ENCODE results near the gene KANTR.

Gene KANTR

DNA sequence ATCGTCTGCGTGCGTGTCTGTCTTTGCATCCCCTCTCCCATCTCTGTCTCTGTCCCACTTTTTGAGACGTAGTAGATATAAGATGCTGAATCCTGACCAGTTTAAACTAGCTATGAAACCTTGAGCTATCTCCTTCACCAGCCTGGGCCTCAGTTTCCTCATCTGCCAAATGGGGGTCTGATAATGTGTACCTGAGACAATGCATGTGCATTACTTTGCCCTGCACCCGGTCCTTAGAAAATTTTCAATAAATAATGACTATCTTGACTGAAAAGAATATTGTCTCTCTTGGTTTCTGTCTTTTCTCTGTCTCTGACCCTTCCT is 602 bp downstream of the KANTR start:
- Histone ChIP-seq H3K4me3 (ENCODE audit: control insufficient read depth in 1 of 7, extremely low read depth in 1 of 7, insufficient read depth in 4 of 7, low read depth in 2 of 7, low read length in 6 of 7) (peak overlapping the region; percentile 61 to 89 (median 72)), H3K9me3 (ENCODE audit: control extremely low read depth in 1 of 5, control insufficient read depth in 4 of 5, insufficient read depth in 2 of 5, low read depth in 1 of 5, low read length in 4 of 5) (no peaks in the 10 kb centered on the region), H3K27me3 (replicated peaks in 2 of 5; ENCODE audit: control insufficient read depth in 4 of 5, insufficient read depth in 5 of 5, low read length in 4 of 5) (peaks cover 0 to 26% (median 0%) of the 10 kb centered on the region in 5 experiments), H3K27ac (ENCODE audit: insufficient read depth in 1 of 2, low read depth in 1 of 2, low read length in 2 of 2, poor library complexity in 1 of 2, severe bottlenecking in 2 of 2) (peak overlapping the region in 1 of 2 experiments; percentile 64), H3K36me3 (ENCODE audit: control insufficient read depth in 4 of 4, insufficient read depth in 4 of 4, low read length in 3 of 4) (peaks cover 0 to 5% (median 0%) of the 10 kb centered on the region in 4 experiments), H3K4me1 (ENCODE audit: control extremely low read depth in 1 of 4, control insufficient read depth in 4 of 4, insufficient read depth in 4 of 4, low read length in 3 of 4) (peaks cover 3 to 14% (median 8%) of the 10 kb centered on the region in 4 experiments)
- ChIA-PET POLR2A (interaction anchor here (0.6 kb wide), 1 partner anchor 1714 kb away, joined by 4 read pairs; no protein-coding TSS in a partner anchor), CTCF (interaction anchor here (0.6 to 1.3 kb wide), 3 partner anchors 19 to 23 kb away, joined by 3 read pairs; no protein-coding TSS in a partner anchor)
- DNase-seq = no peak
- WGBS (ENCODE audit: insufficient coverage) = 20% methylated on average over 2 of the region's 5 CpGs

DNA sequence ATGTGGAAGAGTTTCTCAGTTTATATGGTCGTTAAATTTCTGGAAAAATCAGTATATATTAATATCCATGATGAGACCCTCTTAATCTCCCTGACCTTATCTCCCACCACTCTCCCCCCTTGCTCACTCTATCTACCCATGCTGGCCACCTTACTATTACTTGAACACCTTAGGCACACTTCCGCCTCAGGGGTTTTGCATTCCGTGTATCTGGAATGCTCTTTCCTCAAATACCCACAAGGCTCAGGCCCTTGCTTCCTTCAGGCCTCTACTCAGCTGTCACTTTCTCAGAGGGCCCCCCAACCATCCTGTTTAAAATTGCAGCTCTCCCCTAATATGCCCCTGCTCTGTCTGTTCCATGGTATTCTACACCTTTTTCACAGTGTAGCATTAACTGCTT is 1.9 kb downstream of the KANTR start:
- peaks cover 0 to 26% (median 0%) of the 10 kb centered on the region in 5 experiments for H3K27me3 ChIP-seq (replicated peaks in 2 of 5; ENCODE audit: control insufficient read depth in 4 of 5, insufficient read depth in 5 of 5, low read length in 4 of 5)
- ChIA-PET POLR2A (no interaction called here), CTCF (no interaction called here)
- H3K36me3 ChIP-seq (ENCODE audit: control insufficient read depth in 4 of 4, insufficient read depth in 4 of 4, low read length in 3 of 4) = peaks cover 0 to 8% (median 0%) of the 10 kb centered on the region in 4 experiments
- peaks cover 3 to 14% (median 8%) of the 10 kb centered on the region in 4 experiments for H3K4me1 ChIP-seq (ENCODE audit: control extremely low read depth in 1 of 4, control insufficient read depth in 4 of 4, insufficient read depth in 4 of 4, low read length in 3 of 4)
- DNase-seq = no peak
- WGBS (ENCODE audit: insufficient coverage) = 69% methylated on average over 2 of the region's 3 CpGs
- H3K27ac ChIP-seq (ENCODE audit: insufficient read depth in 1 of 2, low read depth in 1 of 2, low read length in 2 of 2, poor library complexity in 1 of 2, severe bottlenecking in 2 of 2) = no peak overlapping the region
- no peaks in the 10 kb centered on the region for H3K9me3 ChIP-seq (ENCODE audit: control extremely low read depth in 1 of 5, control insufficient read depth in 4 of 5, insufficient read depth in 2 of 5, low read depth in 1 of 5, low read length in 4 of 5)
- no peak overlapping the region for H3K4me3 ChIP-seq (ENCODE audit: control insufficient read depth in 1 of 7, extremely low read depth in 1 of 7, insufficient read depth in 4 of 7, low read depth in 2 of 7, low read length in 6 of 7)

GRCh38 chrX:53114864-53115549 is 21.1 kb downstream of the KANTR start:
- no peaks in the 10 kb centered on the region for H3K27me3 ChIP-seq (replicated peaks in 2 of 5; ENCODE audit: control insufficient read depth in 4 of 5, insufficient read depth in 5 of 5, low read length in 4 of 5)
- ChIA-PET CTCF (no interaction called here), POLR2A (no interaction called here)
- no peak for DNase-seq
- H3K36me3 ChIP-seq (ENCODE audit: control insufficient read depth in 4 of 4, insufficient read depth in 4 of 4, low read length in 3 of 4) = peaks cover 0 to 4% (median 0%) of the 10 kb centered on the region in 4 experiments
- H3K4me1 ChIP-seq (ENCODE audit: control extremely low read depth in 1 of 4, control insufficient read depth in 4 of 4, insufficient read depth in 4 of 4, low read length in 3 of 4) = peaks cover 0 to 5% (median 0%) of the 10 kb centered on the region in 4 experiments
- no peak overlapping the region for H3K4me3 ChIP-seq (ENCODE audit: control insufficient read depth in 1 of 7, extremely low read depth in 1 of 7, insufficient read depth in 4 of 7, low read depth in 2 of 7, low read length in 6 of 7)
- H3K9me3 ChIP-seq (ENCODE audit: control extremely low read depth in 1 of 5, control insufficient read depth in 4 of 5, insufficient read depth in 2 of 5, low read depth in 1 of 5, low read length in 4 of 5) = no peaks in the 10 kb centered on the region
- no peak overlapping the region for H3K27ac ChIP-seq (ENCODE audit: insufficient read depth in 1 of 2, low read depth in 1 of 2, low read length in 2 of 2, poor library complexity in 1 of 2, severe bottlenecking in 2 of 2)
- 96% methylated on average over 5 of the region's 6 CpGs for WGBS (ENCODE audit: insufficient coverage)

- Histone ChIP-seq H3K9me3 (ENCODE audit: control extremely low read depth in 1 of 5, control insufficient read depth in 4 of 5, insufficient read depth in 2 of 5, low read depth in 1 of 5, low read length in 4 of 5) (no peaks in the 10 kb centered on the region), H3K36me3 (ENCODE audit: control insufficient read depth in 4 of 4, insufficient read depth in 4 of 4, low read length in 3 of 4) (peaks cover 0 to 4% (median 0%) of the 10 kb centered on the region in 4 experiments), H3K4me1 (ENCODE audit: control extremely low read depth in 1 of 4, control insufficient read depth in 4 of 4, insufficient read depth in 4 of 4, low read length in 3 of 4) (peaks cover 0 to 5% (median 0%) of the 10 kb centered on the region in 4 experiments), H3K4me3 (ENCODE audit: control insufficient read depth in 1 of 7, extremely low read depth in 1 of 7, insufficient read depth in 4 of 7, low read depth in 2 of 7, low read length in 6 of 7) (no peak overlapping the region), H3K27me3 (replicated peaks in 2 of 5; ENCODE audit: control insufficient read depth in 4 of 5, insufficient read depth in 5 of 5, low read length in 4 of 5) (no peaks in the 10 kb centered on the region), H3K27ac (ENCODE audit: insufficient read depth in 1 of 2, low read depth in 1 of 2, low read length in 2 of 2, poor library complexity in 1 of 2, severe bottlenecking in 2 of 2) (no peak overlapping the region)
- DNase-seq = no peak
- ChIA-PET POLR2A (no interaction called here), CTCF (no interaction called here)
- 88% methylated on average over 1 of the region's 2 CpGs for WGBS (ENCODE audit: insufficient coverage)
Measured at GRCh38 chrX:53115550-53115874, 21.6 kb downstream of the KANTR start.

GRCh38 chrX:53116101-53116500 is 22.2 kb downstream of the KANTR start:
- peak in 1 of 3 donors; percentile 17 for DNase-seq
- peak overlapping the region in 2 of 7 experiments; percentile 5 to 48 for H3K4me3 ChIP-seq (ENCODE audit: control insufficient read depth in 1 of 7, extremely low read depth in 1 of 7, insufficient read depth in 4 of 7, low read depth in 2 of 7, low read length in 6 of 7)
- peaks cover 0 to 4% (median 0%) of the 10 kb centered on the region in 4 experiments for H3K36me3 ChIP-seq (ENCODE audit: control insufficient read depth in 4 of 4, insufficient read depth in 4 of 4, low read length in 3 of 4)
- H3K27me3 ChIP-seq (replicated peaks in 2 of 5; ENCODE audit: control insufficient read depth in 4 of 5, insufficient read depth in 5 of 5, low read length in 4 of 5) = no peaks in the 10 kb centered on the region
- H3K4me1 ChIP-seq (ENCODE audit: control extremely low read depth in 1 of 4, control insufficient read depth in 4 of 4, insufficient read depth in 4 of 4, low read length in 3 of 4) = peaks cover 0 to 5% (median 0%) of the 10 kb centered on the region in 4 experiments
- ChIA-PET CTCF (no interaction called here), POLR2A (no interaction called here)
- H3K9me3 ChIP-seq (ENCODE audit: control extremely low read depth in 1 of 5, control insufficient read depth in 4 of 5, insufficient read depth in 2 of 5, low read depth in 1 of 5, low read length in 4 of 5) = no peaks in the 10 kb centered on the region
- 43% methylated on average over 3 of the region's 3 CpGs for WGBS (ENCODE audit: insufficient coverage)
- no peak overlapping the region for H3K27ac ChIP-seq (ENCODE audit: insufficient read depth in 1 of 2, low read depth in 1 of 2, low read length in 2 of 2, poor library complexity in 1 of 2, severe bottlenecking in 2 of 2)

GRCh38 chrX:53122013-53122412 is 28.1 kb downstream of the KANTR start:
- no peaks in the 10 kb centered on the region for H3K4me1 ChIP-seq (ENCODE audit: control extremely low read depth in 1 of 4, control insufficient read depth in 4 of 4, insufficient read depth in 4 of 4, low read length in 3 of 4)
- H3K4me3 ChIP-seq (ENCODE audit: control insufficient read depth in 1 of 7, extremely low read depth in 1 of 7, insufficient read depth in 4 of 7, low read depth in 2 of 7, low read length in 6 of 7) = no peak overlapping the region
- H3K27ac ChIP-seq (ENCODE audit: insufficient read depth in 1 of 2, low read depth in 1 of 2, low read length in 2 of 2, poor library complexity in 1 of 2, severe bottlenecking in 2 of 2) = no peak overlapping the region
- peaks cover 0 to 7% (median 0%) of the 10 kb centered on the region in 5 experiments for H3K27me3 ChIP-seq (replicated peaks in 2 of 5; ENCODE audit: control insufficient read depth in 4 of 5, insufficient read depth in 5 of 5, low read length in 4 of 5)
- ChIA-PET CTCF (no interaction called here), POLR2A (no interaction called here)
- no peaks in the 10 kb centered on the region for H3K9me3 ChIP-seq (ENCODE audit: control extremely low read depth in 1 of 5, control insufficient read depth in 4 of 5, insufficient read depth in 2 of 5, low read depth in 1 of 5, low read length in 4 of 5)
- no CpG with 5 or more reads among the region's 1 CpG for WGBS (ENCODE audit: insufficient coverage)
- DNase-seq = no peak
- H3K36me3 ChIP-seq (ENCODE audit: control insufficient read depth in 4 of 4, insufficient read depth in 4 of 4, low read length in 3 of 4) = peaks cover 0 to 3% (median 0%) of the 10 kb centered on the region in 4 experiments

GRCh38 chrX:53125506-53125905 is 31.6 kb downstream of the KANTR start:
- no peaks in the 10 kb centered on the region for H3K9me3 ChIP-seq (ENCODE audit: control extremely low read depth in 1 of 5, control insufficient read depth in 4 of 5, insufficient read depth in 2 of 5, low read depth in 1 of 5, low read length in 4 of 5)
- no peak overlapping the region for H3K4me3 ChIP-seq (ENCODE audit: control insufficient read depth in 1 of 7, extremely low read depth in 1 of 7, insufficient read depth in 4 of 7, low read depth in 2 of 7, low read length in 6 of 7)
- DNase-seq = no peak
- H3K4me1 ChIP-seq (ENCODE audit: control extremely low read depth in 1 of 4, control insufficient read depth in 4 of 4, insufficient read depth in 4 of 4, low read length in 3 of 4) = no peaks in the 10 kb centered on the region
- no peak overlapping the region for H3K27ac ChIP-seq (ENCODE audit: insufficient read depth in 1 of 2, low read depth in 1 of 2, low read length in 2 of 2, poor library complexity in 1 of 2, severe bottlenecking in 2 of 2)
- ChIA-PET CTCF (no interaction called here), POLR2A (no interaction called here)
- peaks cover 0 to 17% (median 0%) of the 10 kb centered on the region in 5 experiments for H3K27me3 ChIP-seq (replicated peaks in 2 of 5; ENCODE audit: control insufficient read depth in 4 of 5, insufficient read depth in 5 of 5, low read length in 4 of 5)
- H3K36me3 ChIP-seq (ENCODE audit: control insufficient read depth in 4 of 4, insufficient read depth in 4 of 4, low read length in 3 of 4) = peaks cover 0 to 3% (median under 1%) of the 10 kb centered on the region in 4 experiments
